ENCODE measurements around the gene PLPP4.
"Not testable (repeated sequence)": the region's sequence is repeated elsewhere in the genome, so short reads cannot be mapped to it uniquely, and the experiment has no call there.

PLPP4 gene

DNA sequence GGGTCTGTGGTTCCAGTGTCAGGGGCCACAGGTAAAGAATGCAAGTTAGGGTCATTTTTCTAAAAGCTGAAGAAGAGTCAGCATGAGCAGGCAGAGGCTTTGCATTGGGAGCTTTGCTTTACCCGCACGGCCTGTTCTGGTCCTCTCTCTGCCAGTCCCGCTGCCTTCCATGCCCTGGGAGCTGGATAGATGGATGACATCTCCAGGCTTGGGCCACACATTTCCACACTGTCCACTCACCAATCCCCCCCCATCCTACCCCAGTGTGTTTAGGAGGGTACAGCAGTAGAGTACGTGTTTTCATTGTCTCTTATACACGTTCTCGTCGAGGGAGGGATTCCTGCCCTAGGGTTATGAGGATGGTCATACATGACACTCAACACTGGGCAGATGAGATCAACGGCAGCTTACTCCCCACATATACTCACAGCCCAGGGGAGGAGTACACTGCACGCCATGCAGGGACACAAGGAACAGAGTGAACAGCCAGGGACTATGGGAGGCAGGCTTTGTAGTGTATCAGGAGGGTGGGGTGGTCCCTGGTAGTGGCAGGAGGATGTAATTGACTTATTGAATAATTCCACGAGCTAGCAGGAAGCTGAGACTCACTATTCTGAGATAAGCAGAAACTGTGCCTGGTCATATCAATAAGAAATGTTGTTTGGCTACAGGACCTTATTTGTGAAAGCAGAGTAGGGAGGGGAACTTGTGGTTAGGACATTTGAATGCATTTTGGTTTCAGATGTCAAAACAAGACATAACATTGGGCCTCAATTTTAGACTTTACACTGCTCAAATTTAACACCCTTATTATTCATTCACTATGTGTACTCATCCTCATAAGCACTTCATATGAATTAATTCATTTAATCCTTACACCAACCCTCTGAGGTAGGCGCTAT, 36.6 kb downstream of the PLPP4 start:
- Histone ChIP-seq H3K27ac (no peak overlapping the region), H3K9me3 (no peaks in the 10 kb centered on the region), H3K4me3 (ENCODE audit: low read depth in 1 of 2, low read length in 1 of 2) (no peak overlapping the region), H3K36me3 (no peaks in the 10 kb centered on the region), H3K4me1 (ENCODE audit: control insufficient read depth in 1 of 2, insufficient read depth in 1 of 2, low read depth in 1 of 2, low read length in 1 of 2) (no peaks in the 10 kb centered on the region), H3K27me3 (no peaks in the 10 kb centered on the region)
- no peak for TF ChIP-seq CTCF (IDR thresholded peaks at IDR 0.05)

- no peak overlapping the region for H3K4me3 ChIP-seq (ENCODE audit: low read depth in 1 of 2, low read length in 1 of 2)
- H3K4me1 ChIP-seq (ENCODE audit: control insufficient read depth in 1 of 2, insufficient read depth in 1 of 2, low read depth in 1 of 2, low read length in 1 of 2), result no peaks in the 10 kb centered on the region
- TF ChIP-seq CTCF (IDR thresholded peaks at IDR 0.05), result no peak
- no peaks in the 10 kb centered on the region for H3K9me3 ChIP-seq
- no peaks in the 10 kb centered on the region for H3K36me3 ChIP-seq
- H3K27ac ChIP-seq, result no peak overlapping the region
- H3K27me3 ChIP-seq, result no peaks in the 10 kb centered on the region
Measured at GRCh38 chr10:120494313-120494710, 37.3 kb downstream of the PLPP4 start.

- no peak for TF ChIP-seq CTCF (IDR thresholded peaks at IDR 0.05)
Measured at GRCh38 chr10:120495226-120496009, 38.4 kb downstream of the PLPP4 start.

GRCh38 chr10:120499883-120500282, 42.9 kb downstream of the PLPP4 start:
- Histone ChIP-seq H3K27me3 (no peaks in the 10 kb centered on the region), H3K36me3 (no peaks in the 10 kb centered on the region), H3K9me3 (no peaks in the 10 kb centered on the region), H3K4me1 (ENCODE audit: control insufficient read depth in 1 of 2, insufficient read depth in 1 of 2, low read depth in 1 of 2, low read length in 1 of 2) (no peaks in the 10 kb centered on the region), H3K27ac (no peak overlapping the region), H3K4me3 (ENCODE audit: low read depth in 1 of 2, low read length in 1 of 2) (no peak overlapping the region)
- no peak for TF ChIP-seq CTCF (IDR thresholded peaks at IDR 0.05)

More at GRCh38 chr10:120495226-120496009, 38.4 kb downstream of the PLPP4 start:
- H3K9me3 ChIP-seq, result no peaks in the 10 kb centered on the region
- no peaks in the 10 kb centered on the region for H3K36me3 ChIP-seq
- no peaks in the 10 kb centered on the region for H3K27me3 ChIP-seq
- H3K27ac ChIP-seq, result no peak overlapping the region
- no peaks in the 10 kb centered on the region for H3K4me1 ChIP-seq (ENCODE audit: control insufficient read depth in 1 of 2, insufficient read depth in 1 of 2, low read depth in 1 of 2, low read length in 1 of 2)
- no peak overlapping the region for H3K4me3 ChIP-seq (ENCODE audit: low read depth in 1 of 2, low read length in 1 of 2)

GRCh38 chr10:120503689-120504088, 46.7 kb downstream of the PLPP4 start:
- Histone ChIP-seq H3K4me1 (ENCODE audit: control insufficient read depth in 1 of 2, insufficient read depth in 1 of 2, low read depth in 1 of 2, low read length in 1 of 2) (no peaks in the 10 kb centered on the region), H3K9me3 (no peaks in the 10 kb centered on the region), H3K4me3 (ENCODE audit: low read depth in 1 of 2, low read length in 1 of 2) (no peak overlapping the region), H3K36me3 (no peaks in the 10 kb centered on the region), H3K27ac (no peak overlapping the region), H3K27me3 (no peaks in the 10 kb centered on the region)
- TF ChIP-seq CTCF (IDR thresholded peaks at IDR 0.05), result no peak

- not testable (repeated sequence) for H3K36me3 ChIP-seq; H3K9me3 ChIP-seq; H3K27me3 ChIP-seq; H3K27ac ChIP-seq; H3K4me1 ChIP-seq (ENCODE audit: control insufficient read depth in 1 of 2, insufficient read depth in 1 of 2, low read depth in 1 of 2, low read length in 1 of 2); H3K4me3 ChIP-seq (ENCODE audit: low read depth in 1 of 2, low read length in 1 of 2)
Measured at GRCh38 chr10:120504227-120504626, 47.2 kb downstream of the PLPP4 start.
